ENCODE results near the gene COPS7B.

The COPS7B gene

GRCh38 chr2:231821908-231822307 lies 35.7 kb downstream of the COPS7B start:
- CTCF ChIA-PET, result no interaction called here
- POLR2A ChIA-PET, result no interaction called here
- TF ChIP-seq CTCF (IDR thresholded peaks at IDR 0.05; ENCODE audit: control extremely low read depth, extremely low read depth, low read depth, missing control alignments), result no peak
- no peak for DNase-seq (ENCODE audit: extremely low spot score)

- POLR2A ChIA-PET, result no interaction called here
- no peak for TF ChIP-seq CTCF (IDR thresholded peaks at IDR 0.05; ENCODE audit: control extremely low read depth, extremely low read depth, low read depth, missing control alignments)
- DNase-seq (ENCODE audit: extremely low spot score), result no peak
- CTCF ChIA-PET, result interaction anchor here (0.6 to 2.7 kb wide), 6 partner anchors 14 to 598 kb away, joined by 3 to 8 read pairs (median 3); no protein-coding TSS in a partner anchor
Measured at GRCh38 chr2:231853105-231853504, 66.9 kb downstream of the COPS7B start.

GRCh38 chr2:231854616-231855125 lies 68.4 kb downstream of the COPS7B start:
- TF ChIP-seq CTCF (IDR thresholded peaks at IDR 0.05; ENCODE audit: control extremely low read depth, extremely low read depth, low read depth, missing control alignments), result no peak
- POLR2A ChIA-PET, result no interaction called here
- CTCF ChIA-PET, result interaction anchor here (0.7 to 1.0 kb wide), 2 partner anchors 44 to 438 kb away, joined by 3 read pairs; no protein-coding TSS in a partner anchor
- no peak for DNase-seq (ENCODE audit: extremely low spot score)

- ChIA-PET POLR2A (no interaction called here), CTCF (no interaction called here)
- TF ChIP-seq CTCF (IDR thresholded peaks at IDR 0.05; ENCODE audit: control extremely low read depth, extremely low read depth, low read depth, missing control alignments), result no peak
- no peak for DNase-seq (ENCODE audit: extremely low spot score)
Measured at GRCh38 chr2:231856959-231857358, 70.7 kb downstream of the COPS7B start.
